ENCODE measurements around the gene FZD1. TPM values are rescaled to one million over a fixed set of nuclear protein-coding genes. Genes with fewer than 3 reads are reported as not detected.

The FZD1 gene
- total RNA-seq, 8 experiments from 2014 or later: 2.1 to 10.9 (median 3.3) TPM

DNA sequence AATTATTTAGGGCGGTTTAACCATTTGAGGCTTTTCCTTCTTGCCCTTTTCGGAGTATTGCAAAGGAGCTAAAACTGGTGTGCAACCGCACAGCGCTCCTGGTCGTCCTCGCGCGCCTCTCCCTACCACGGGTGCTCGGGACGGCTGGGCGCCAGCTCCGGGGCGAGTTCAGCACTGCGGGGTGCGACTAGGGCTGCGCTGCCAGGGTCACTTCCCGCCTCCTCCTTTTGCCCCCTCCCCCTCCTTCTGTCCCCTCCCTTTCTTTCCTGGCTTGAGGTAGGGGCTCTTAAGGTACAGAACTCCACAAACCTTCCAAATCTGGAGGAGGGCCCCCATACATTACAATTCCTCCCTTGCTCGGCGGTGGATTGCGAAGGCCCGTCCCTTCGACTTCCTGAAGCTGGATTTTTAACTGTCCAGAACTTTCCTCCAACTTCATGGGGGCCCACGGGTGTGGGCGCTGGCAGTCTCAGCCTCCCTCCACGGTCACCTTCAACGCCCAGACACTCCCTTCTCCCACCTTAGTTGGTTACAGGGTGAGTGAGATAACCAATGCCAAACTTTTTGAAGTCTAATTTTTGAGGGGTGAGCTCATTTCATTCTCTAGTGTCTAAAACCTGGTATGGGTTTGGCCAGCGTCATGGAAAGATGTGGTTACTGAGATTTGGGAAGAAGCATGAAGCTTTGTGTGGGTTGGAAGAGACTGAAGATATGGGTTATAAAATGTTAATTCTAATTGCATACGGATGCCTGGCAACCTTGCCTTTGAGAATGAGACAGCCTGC, 3.1 kb downstream of the FZD1 start:
- no peak overlapping the region for H3K27ac ChIP-seq
- peaks cover 3 to 17% of the 10 kb centered on the region in 2 donors for H3K4me1 ChIP-seq (replicated peaks in 1 of 2)
- in situ Hi-C loops (cut with MboI; ENCODE audit: low pct_unique_long_range_greater_than_20kb in 2 of 9, low sequenced_read_pairs in 9 of 9, unreplicated experiment in 9 of 9): loop anchor here in 4 of 9 experiments (25.0 kb wide), 1 partner anchor 180 kb away; no protein-coding TSS in a partner anchor
- ATAC-seq (replicated peaks in 6 of 8): no peak
- 0 to 40% (median 13%) methylated on average over 1 to 15 of the region's 29 CpGs for WGBS, 10 experiments
- peak overlapping the region; percentile 15 to 76 (median 59) for H3K4me3 ChIP-seq

DNA sequence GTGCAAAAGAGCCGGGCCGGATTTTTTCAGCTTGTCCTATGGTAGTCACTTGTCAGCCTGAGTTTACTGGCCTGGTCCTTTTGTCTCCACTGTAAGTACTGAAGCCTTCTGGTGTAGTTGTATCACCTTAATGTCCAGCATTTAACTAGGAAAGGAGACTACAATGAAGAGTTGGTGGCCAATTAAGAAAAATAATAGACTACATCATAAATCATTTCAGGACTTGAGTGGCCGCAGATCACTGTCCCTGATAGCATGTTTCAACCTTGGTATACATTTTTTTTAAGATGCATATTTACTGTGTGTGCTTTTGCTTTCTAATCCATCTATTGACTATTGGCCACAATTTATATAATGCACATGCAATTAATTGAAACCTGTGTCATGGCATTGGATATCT, 6.1 kb downstream of the FZD1 start:
- H3K27ac ChIP-seq: no peak overlapping the region
- peaks cover 3 to 17% of the 10 kb centered on the region in 2 donors for H3K4me1 ChIP-seq (replicated peaks in 1 of 2)
- no peak for ATAC-seq (replicated peaks in 6 of 8)
- in situ Hi-C loops (cut with MboI; ENCODE audit: low pct_unique_long_range_greater_than_20kb in 2 of 9, low sequenced_read_pairs in 9 of 9, unreplicated experiment in 9 of 9): loop anchor here in 4 of 9 experiments (25.0 kb wide), 1 partner anchor 183 kb away; no protein-coding TSS in a partner anchor
- 72 to 100% (median 90%) methylated on average over 1 to 3 of the region's 3 CpGs; no CpG with 5 or more reads in 2 of the 10 experiments for WGBS, 10 experiments
- no peak overlapping the region for H3K4me3 ChIP-seq

DNA sequence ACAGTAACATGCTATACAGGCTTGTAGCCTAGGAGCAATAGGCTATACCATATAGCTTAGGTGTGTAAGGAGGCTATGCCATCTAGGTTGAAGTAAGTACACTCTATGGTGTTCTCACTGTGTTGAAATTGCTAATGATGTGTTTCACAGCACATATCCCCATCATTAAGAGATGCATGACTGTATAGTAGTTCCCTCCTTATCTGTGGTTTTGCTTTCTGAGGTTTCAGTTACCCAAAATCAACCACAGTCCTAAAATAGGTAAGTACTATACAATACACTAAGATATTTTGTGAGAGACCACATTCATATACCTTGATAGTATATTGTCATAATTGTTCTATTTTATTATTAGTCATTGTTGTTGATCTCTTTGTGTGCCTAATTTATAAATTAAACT, 12.7 kb downstream of the FZD1 start:
- H3K27ac ChIP-seq: no peak overlapping the region
- no peak overlapping the region for H3K4me3 ChIP-seq
- in situ Hi-C loops (cut with MboI; ENCODE audit: low pct_unique_long_range_greater_than_20kb in 2 of 9, low sequenced_read_pairs in 9 of 9, unreplicated experiment in 9 of 9): loop anchor here in 1 of 9 experiments (25.0 kb wide), 2 partner anchors 360 to 510 kb away; no protein-coding TSS in a partner anchor
- H3K4me1 ChIP-seq (replicated peaks in 1 of 2): peaks cover 0 to 5% of the 10 kb centered on the region in 2 donors
- ATAC-seq (replicated peaks in 6 of 8): no peak

DNA sequence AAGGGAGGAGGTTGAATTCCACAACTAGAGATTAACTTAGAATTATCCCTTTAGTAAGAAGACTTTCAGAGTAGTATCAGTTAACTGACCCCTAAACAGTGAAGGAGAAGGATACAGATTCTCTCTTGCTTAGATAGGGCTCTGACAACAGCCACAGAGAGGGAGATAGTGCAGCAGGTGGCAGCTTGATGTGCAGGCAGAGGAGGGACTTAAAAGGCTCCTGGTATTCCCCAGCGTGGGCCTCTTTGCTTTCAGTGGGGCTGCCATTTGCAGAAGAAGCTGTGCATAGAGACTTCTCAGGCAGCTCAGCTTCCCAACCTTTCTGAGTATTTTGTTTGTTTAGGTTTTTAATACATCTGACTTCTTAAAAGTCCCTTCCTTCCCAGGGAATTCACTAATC, 16.0 kb downstream of the FZD1 start:
- H3K27ac ChIP-seq: no peak overlapping the region
- in situ Hi-C loops (cut with MboI; ENCODE audit: low pct_unique_long_range_greater_than_20kb in 2 of 9, low sequenced_read_pairs in 9 of 9, unreplicated experiment in 9 of 9): loop anchor here in 1 of 9 experiments (25.0 kb wide), 2 partner anchors 357 to 507 kb away; no protein-coding TSS in a partner anchor
- H3K4me1 ChIP-seq (replicated peaks in 1 of 2): peaks cover 0 to 11% of the 10 kb centered on the region in 2 donors
- ATAC-seq (replicated peaks in 6 of 8): peak in 4 of 8 experiments; percentile 38 to 77 (median 61)
- no peak overlapping the region for H3K4me3 ChIP-seq
- WGBS, 10 experiments: 13 to 67% (median 36%) methylated on average over 1 of the region's 1 CpG; no CpG with 5 or more reads in 7 of the 10 experiments

DNA sequence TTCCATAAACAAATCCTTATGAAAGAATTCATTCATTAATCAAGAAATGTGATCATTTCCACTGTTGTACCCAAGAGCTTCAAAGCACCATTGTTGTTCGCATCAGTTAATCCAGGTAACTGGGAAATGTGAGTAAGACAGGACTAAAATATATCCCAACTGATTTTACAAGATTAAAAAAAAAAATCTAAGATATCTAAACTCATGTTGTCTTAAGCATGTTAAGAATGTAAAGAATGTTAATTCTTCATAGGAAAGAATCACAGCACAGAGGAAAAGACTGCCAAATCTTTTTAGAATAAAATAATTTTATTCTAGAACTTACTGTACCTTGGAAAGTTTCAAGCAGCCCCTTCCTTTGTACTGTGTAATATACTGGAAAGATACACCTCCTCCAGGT, 16.4 kb downstream of the FZD1 start:
- WGBS, 10 experiments: 42 to 100% (median 92%) methylated on average over 1 of the region's 1 CpG; no CpG with 5 or more reads in 1 of the 10 experiments
- Histone ChIP-seq H3K27ac (no peak overlapping the region), H3K4me1 (replicated peaks in 1 of 2) (peaks cover 0 to 14% of the 10 kb centered on the region in 2 donors), H3K4me3 (no peak overlapping the region)
- in situ Hi-C loops (cut with MboI; ENCODE audit: low pct_unique_long_range_greater_than_20kb in 2 of 9, low sequenced_read_pairs in 9 of 9, unreplicated experiment in 9 of 9): loop anchor here in 1 of 9 experiments (25.0 kb wide), 2 partner anchors 357 to 507 kb away; no protein-coding TSS in a partner anchor
- no peak for ATAC-seq (replicated peaks in 6 of 8)

DNA sequence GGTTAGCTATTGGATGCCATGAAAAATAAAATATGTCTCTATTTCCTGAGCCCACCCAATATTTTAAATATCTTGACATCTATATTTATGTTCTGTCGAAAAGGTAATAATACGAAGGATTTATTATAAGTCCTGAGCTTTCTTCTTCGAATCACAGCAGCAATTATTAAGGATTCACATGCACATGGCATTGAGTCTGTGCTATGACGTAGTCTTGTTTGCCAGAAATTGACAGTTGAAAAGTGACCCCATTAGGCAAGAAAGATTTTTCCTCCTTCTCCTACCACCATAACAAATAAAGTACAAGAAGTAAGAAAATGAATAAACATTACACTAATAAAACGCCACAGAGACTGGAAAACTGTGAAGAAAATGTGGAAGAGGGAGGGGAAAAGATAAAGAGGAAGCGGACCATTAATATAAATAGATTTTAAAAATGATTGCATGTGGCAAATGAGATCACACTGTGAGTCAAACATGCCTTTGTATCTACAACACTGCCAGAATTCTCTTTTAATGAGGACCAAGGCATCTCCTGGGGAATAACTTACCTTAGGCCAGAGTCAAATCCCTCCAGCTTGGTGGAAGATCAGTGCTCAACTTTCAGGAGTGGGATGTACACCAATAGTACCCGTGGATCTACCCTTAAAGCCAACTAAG, 21.6 kb downstream of the FZD1 start:
- ATAC-seq (replicated peaks in 6 of 8): peak in 5 of 8 experiments; percentile 39 to 83 (median 69)
- Histone ChIP-seq H3K4me3 (no peak overlapping the region), H3K4me1 (replicated peaks in 1 of 2) (peaks cover 0 to 9% of the 10 kb centered on the region in 2 donors), H3K27ac (no peak overlapping the region)
- in situ Hi-C loops (cut with MboI; ENCODE audit: low pct_unique_long_range_greater_than_20kb in 2 of 9, low sequenced_read_pairs in 9 of 9, unreplicated experiment in 9 of 9): loop anchor here in 1 of 9 experiments (25.0 kb wide), 2 partner anchors 351 to 501 kb away; no protein-coding TSS in a partner anchor
- 43 to 83% (median 67%) methylated on average over 2 to 7 of the region's 7 CpGs; no CpG with 5 or more reads in 1 of the 10 experiments for WGBS, 10 experiments

DNA sequence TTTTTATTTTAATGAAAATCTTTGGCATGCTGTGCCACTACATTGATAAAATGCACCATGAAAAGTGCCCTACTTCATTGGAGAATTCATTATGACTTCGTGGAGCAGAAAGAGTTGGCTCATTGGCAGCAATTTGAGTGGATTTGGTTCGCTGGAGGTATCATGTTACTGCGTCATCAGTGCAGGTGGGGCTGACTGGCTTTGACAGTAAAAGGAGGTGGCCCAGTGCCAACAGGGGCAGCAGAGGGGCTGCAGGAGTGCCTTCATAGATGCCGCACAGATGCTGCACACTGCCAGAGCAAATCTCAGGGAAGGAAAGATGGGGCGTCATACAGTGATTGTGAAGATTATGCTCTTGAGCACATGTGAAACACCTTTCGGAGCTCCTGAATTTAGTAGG, 22.2 kb downstream of the FZD1 start:
- H3K4me1 ChIP-seq (replicated peaks in 1 of 2): peaks cover 0 to 9% of the 10 kb centered on the region in 2 donors
- ATAC-seq (replicated peaks in 6 of 8): no peak
- in situ Hi-C loops (cut with MboI; ENCODE audit: low pct_unique_long_range_greater_than_20kb in 2 of 9, low sequenced_read_pairs in 9 of 9, unreplicated experiment in 9 of 9): loop anchor here in 1 of 9 experiments (25.0 kb wide), 2 partner anchors 351 to 501 kb away; no protein-coding TSS in a partner anchor

DNA sequence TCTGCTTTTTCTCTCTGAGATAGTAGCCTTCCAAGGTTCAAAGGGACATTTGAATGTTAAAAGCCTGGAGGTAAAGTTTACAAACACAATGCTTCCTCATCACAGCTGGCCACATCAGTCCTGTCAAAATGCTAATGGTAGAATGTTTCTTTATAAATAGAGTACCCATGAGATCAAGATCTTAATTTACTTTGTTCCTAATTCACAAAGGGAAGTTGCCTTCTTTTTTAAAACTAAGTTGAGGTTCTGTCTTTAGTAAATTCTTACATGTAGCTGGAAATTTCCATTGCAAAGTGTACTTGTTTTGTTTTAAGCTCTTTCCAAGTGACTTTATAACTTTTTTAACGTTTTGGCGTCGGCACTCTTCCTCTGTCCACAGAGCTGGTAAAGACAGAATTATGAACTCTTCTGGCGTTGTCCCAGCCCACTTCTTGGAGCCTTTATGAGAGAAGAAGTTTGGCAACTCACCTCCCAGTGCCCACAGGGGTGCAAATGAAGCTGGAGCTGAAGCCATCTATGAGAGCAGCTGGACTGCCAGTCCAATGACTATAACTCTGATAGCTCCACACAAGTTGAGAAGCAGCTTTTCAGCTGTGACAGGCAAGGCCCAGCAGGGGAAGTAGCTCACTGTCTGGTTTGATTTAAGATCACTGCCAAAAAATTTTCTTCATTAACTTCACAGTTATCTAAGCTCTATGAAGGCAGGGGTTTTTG, 23.3 kb downstream of the FZD1 start:
- peaks cover 0 to 9% of the 10 kb centered on the region in 2 donors for H3K4me1 ChIP-seq (replicated peaks in 1 of 2)
- no peak overlapping the region for H3K27ac ChIP-seq
- peak in 2 of 8 experiments; percentile 16 to 77 for ATAC-seq (replicated peaks in 6 of 8)
- no peak overlapping the region for H3K4me3 ChIP-seq
- in situ Hi-C loops (cut with MboI; ENCODE audit: low pct_unique_long_range_greater_than_20kb in 2 of 9, low sequenced_read_pairs in 9 of 9, unreplicated experiment in 9 of 9): loop anchor here in 1 of 9 experiments (25.0 kb wide), 2 partner anchors 350 to 500 kb away; no protein-coding TSS in a partner anchor
- 5 to 54% (median 23%) methylated on average over 2 to 4 of the region's 4 CpGs; no CpG with 5 or more reads in 2 of the 10 experiments for WGBS, 10 experiments

More for the DNA sequence above, 22.2 kb downstream of the FZD1 start:
- Histone ChIP-seq H3K4me3 (no peak overlapping the region), H3K27ac (no peak overlapping the region)
- WGBS, 10 experiments: 50 to 90% (median 79%) methylated on average over 1 to 6 of the region's 6 CpGs; no CpG with 5 or more reads in 3 of the 10 experiments

DNA sequence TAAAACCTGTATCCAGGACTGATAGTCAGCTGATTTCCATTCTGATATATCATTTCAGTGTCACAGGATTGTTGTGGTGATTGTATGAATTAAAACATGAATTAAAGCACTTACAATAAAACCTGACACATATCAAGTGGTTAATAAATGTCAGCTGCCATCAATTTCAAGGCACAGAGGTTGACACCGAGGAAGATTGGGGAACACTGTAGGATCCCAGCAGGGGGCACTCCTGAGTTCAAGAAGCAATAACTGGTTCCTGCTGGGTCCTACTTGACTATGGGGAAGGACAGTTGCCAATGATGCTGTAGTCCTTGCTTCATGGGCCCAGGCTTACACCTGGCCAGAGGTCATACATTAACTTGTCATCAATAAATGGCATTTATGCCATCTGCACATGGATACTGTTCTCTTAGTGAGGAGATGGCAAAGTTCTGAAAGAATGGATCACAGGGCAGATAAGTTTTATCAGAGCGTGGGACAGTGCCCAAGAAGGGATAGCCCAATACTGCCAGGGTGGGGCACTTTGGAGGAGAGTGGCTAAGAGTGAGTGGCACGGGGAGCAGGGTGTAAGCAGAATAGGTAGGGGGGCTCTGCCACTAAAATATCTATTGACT, 24.1 kb downstream of the FZD1 start:
- in situ Hi-C loops (cut with MboI; ENCODE audit: low pct_unique_long_range_greater_than_20kb in 2 of 9, low sequenced_read_pairs in 9 of 9, unreplicated experiment in 9 of 9): loop anchor here in 1 of 9 experiments (25.0 kb wide), 2 partner anchors 349 to 499 kb away; no protein-coding TSS in a partner anchor
- Histone ChIP-seq H3K4me3 (no peak overlapping the region), H3K4me1 (replicated peaks in 1 of 2) (peaks cover 0 to 4% of the 10 kb centered on the region in 2 donors), H3K27ac (no peak overlapping the region)
- 30 to 100% (median 76%) methylated on average over 1 to 3 of the region's 3 CpGs; no CpG with 5 or more reads in 2 of the 10 experiments for WGBS, 10 experiments
- peak in 3 of 8 experiments; percentile 41 to 71 (median 64) for ATAC-seq (replicated peaks in 6 of 8)

DNA sequence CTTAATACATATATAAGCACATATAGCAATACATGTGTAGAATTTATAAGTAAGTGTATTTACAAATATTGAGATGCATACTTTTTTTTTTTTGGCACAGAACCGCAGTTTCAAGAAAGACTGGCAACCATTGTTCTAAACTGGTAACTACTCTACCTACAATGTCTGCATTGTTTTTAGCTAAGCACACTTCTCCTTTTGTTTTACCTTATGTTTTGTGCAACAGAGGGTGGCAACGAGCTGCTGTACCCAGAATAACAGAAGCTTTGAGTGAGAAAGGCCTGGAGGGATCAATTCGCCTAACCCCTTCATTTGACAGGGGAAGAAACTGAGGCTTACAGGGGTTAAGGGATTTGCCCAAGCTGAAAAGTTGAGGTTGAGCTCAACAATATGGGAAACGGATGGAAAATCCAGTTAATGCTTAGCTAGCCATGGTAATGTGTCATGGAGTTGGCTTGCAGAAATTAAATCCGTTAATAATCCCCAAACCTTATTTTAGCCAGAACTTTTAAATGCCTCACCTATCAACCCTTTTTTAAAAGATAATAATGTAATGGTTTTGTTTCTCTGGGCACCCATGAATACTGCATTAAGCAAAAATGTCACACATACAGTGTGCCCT, 25.5 kb downstream of the FZD1 start:
- ATAC-seq (replicated peaks in 6 of 8): no peak
- whole genome bisulfite sequencing, 10 experiments: 66 to 100% (median 82%) methylated on average over 1 to 5 of the region's 5 CpGs
- in situ Hi-C loops (cut with MboI; ENCODE audit: low pct_unique_long_range_greater_than_20kb in 2 of 9, low sequenced_read_pairs in 9 of 9, unreplicated experiment in 9 of 9): loop anchor here in 1 of 9 experiments (25.0 kb wide), 2 partner anchors 348 to 498 kb away; no protein-coding TSS in a partner anchor
- Histone ChIP-seq H3K4me3 (no peak overlapping the region), H3K27ac (no peak overlapping the region), H3K4me1 (replicated peaks in 1 of 2) (peaks cover under 1 to 9% of the 10 kb centered on the region in 2 donors)

DNA sequence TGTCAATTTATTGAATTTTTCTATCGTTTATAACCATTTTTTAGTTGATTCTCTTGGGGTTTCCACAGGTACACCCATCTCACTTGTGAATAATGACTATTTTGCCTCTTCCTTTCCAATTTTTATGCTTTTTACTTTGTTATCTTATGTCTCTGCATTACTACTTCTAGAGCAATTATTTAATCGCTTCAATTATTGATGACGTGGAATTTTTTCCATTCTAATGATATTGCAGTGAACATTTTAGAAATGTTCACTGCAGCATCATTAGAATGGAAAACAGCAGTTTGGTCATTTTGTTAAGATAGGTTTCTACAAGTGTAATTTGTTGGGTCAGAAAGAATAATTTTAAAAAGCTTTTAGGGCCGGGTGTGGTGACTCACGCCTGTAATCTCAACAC, 27.1 kb downstream of the FZD1 start:
- WGBS, 10 experiments: 63 to 100% (median 86%) methylated on average over 1 to 5 of the region's 5 CpGs; no CpG with 5 or more reads in 1 of the 10 experiments
- no peak for ATAC-seq (replicated peaks in 6 of 8)
- in situ Hi-C loops (cut with MboI; ENCODE audit: low pct_unique_long_range_greater_than_20kb in 2 of 9, low sequenced_read_pairs in 9 of 9, unreplicated experiment in 9 of 9): loop anchor here in 1 of 9 experiments (25.0 kb wide), 2 partner anchors 346 to 496 kb away; no protein-coding TSS in a partner anchor

More for the DNA sequence above, 27.1 kb downstream of the FZD1 start:
- no peak overlapping the region for H3K4me3 ChIP-seq
- H3K4me1 ChIP-seq (replicated peaks in 1 of 2): peaks cover 9 to 12% of the 10 kb centered on the region in 2 donors
- H3K27ac ChIP-seq: no peak overlapping the region

Measured in motor neuron (in vitro differentiated cells).